GM18858 (cell line): ENCODE results near the gene PVRIG.
A peak's percentile ranks its signal among the peaks of the same experiment; 100 is the strongest.
"Not testable (repeated sequence)": the region's sequence is repeated elsewhere in the genome, so short reads cannot be mapped to it uniquely, and the experiment has no call there.

Source experiments
- ATAC-seq: cut with Tn5 transposase; IDR thresholded peaks from one replicate; pipeline ENCODE4 v1.9.1; 2021; ENCODE audit not compliant: unreplicated experiment

The PVRIG gene

GRCh38 chr7:100219801-100220585, at the start of gene PVRIG:
PVRIG (plus strand) TSS chr7:100219949; CDS start chr7:100219971, 22 bp downstream.
- not testable (repeated sequence) for ATAC-seq

GRCh38 chr7:100170101-100170897, 49.5 kb upstream of the PVRIG start:
- no peak for ATAC-seq

GRCh38 chr7:100171087-100171681, 48.6 kb upstream of the PVRIG start:
- ATAC-seq: no peak

GRCh38 chr7:100171840-100172239, 47.9 kb upstream of the PVRIG start:
- no peak for ATAC-seq

- no peak for ATAC-seq
Observed at GRCh38 chr7:100173806-100174495, 45.8 kb upstream of the PVRIG start.

GRCh38 chr7:100174582-100174981, 45.2 kb upstream of the PVRIG start:
- no peak for ATAC-seq

GRCh38 chr7:100175296-100175935, 44.3 kb upstream of the PVRIG start:
- no peak for ATAC-seq

GRCh38 chr7:100176096-100177044, 43.4 kb upstream of the PVRIG start:
- ATAC-seq: no peak

GRCh38 chr7:100177045-100178001, 42.4 kb upstream of the PVRIG start, which contains the start of the genes GPC2 and STAG3:
GPC2 (minus strand) TSS chr7:100177381; CDS start chr7:100177199, 182 bp downstream.
STAG3 (plus strand) TSS chr7:100177918; CDS start chr7:100180557, 2,639 bp downstream.
- ATAC-seq: peak; percentile 57

- ATAC-seq: not testable (repeated sequence)
Observed at GRCh38 chr7:100180084-100180483, 39.7 kb upstream of the PVRIG start.

GRCh38 chr7:100182616-100183015, 37.1 kb upstream of the PVRIG start:
- not testable (repeated sequence) for ATAC-seq

GRCh38 chr7:100183090-100183489, 36.7 kb upstream of the PVRIG start:
- not testable (repeated sequence) for ATAC-seq

- ATAC-seq: no peak
Observed at GRCh38 chr7:100185726-100186125, 34.0 kb upstream of the PVRIG start.

- no peak for ATAC-seq
Observed at GRCh38 chr7:100189061-100189460, 30.7 kb upstream of the PVRIG start.

GRCh38 chr7:100190048-100190711, 29.6 kb upstream of the PVRIG start:
- no peak for ATAC-seq

GRCh38 chr7:100191775-100192174, 28.0 kb upstream of the PVRIG start:
- no peak for ATAC-seq

GRCh38 chr7:100192281-100192862, 27.4 kb upstream of the PVRIG start:
- not testable (repeated sequence) for ATAC-seq
